GM19324 (cell line): Measurements from ENCODE around the gene ADGRL1.
"Not testable (repeated sequence)": the region's sequence is repeated elsewhere in the genome, so short reads cannot be mapped to it uniquely, and the experiment has no call there.

ENCODE experiments used
- ATAC-seq: cut with Tn5 transposase; IDR thresholded peaks from one replicate; pipeline ENCODE4 v1.9.1; 2021; ENCODE audit warnings: mild to moderate bottlenecking, moderate library complexity; ENCODE audit not compliant: unreplicated experiment, low FRiP score

The ADGRL1 gene

GRCh38 chr19:14146169-14146568 is 59.8 kb downstream of the ADGRL1 start:
- not testable (repeated sequence) for ATAC-seq

- no peak for ATAC-seq
Measured at GRCh38 chr19:14145381-14145780, 60.6 kb downstream of the ADGRL1 start.

DNA sequence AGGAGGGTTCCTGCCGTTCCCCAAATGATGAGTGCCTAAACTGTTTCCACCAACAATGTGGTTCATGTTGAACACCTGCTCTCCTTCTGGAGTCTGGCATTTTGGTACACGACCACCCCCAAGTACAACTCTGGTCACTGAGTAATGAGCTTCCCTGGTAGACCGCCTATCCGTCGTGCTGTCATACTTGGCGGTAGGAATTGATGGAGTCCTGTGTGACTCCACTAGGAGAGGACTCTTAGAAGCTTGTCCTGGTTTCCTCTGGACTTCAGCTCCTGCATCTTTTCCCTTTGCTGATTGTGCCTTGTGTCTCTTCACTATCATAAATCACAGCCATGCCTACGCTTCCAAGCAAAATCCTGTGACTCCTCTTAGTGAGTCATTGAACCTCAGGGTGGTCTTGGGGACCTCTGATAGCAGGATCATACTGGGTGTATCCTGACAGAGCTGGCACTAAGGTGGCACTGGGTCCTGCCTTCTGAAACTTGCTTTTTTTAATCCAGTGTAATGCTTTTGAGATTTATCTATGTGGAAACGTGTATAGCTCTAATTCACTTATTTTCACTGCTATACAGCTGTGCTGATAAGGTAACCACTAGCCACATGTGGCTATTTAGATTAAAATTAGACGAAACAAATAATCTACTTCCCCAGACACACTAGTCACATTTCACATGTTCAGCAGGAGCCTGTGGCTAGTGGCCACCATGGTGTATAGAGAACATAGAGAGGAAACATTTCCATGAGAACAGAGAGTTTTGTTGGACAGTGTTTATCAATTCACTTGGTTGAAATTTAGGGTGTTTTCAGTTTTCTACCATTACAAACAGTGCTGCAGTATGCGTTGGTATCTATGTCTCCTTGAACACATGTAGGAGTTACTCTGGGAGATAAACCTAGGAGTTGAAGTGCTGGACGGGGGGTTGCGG is 63.4 kb downstream of the ADGRL1 start:
- no peak for ATAC-seq

GRCh38 chr19:14141041-14141440 is 64.9 kb downstream of the ADGRL1 start:
- ATAC-seq = no peak

- no peak for ATAC-seq
Measured at GRCh38 chr19:14139944-14140343, 66.0 kb downstream of the ADGRL1 start.

DNA sequence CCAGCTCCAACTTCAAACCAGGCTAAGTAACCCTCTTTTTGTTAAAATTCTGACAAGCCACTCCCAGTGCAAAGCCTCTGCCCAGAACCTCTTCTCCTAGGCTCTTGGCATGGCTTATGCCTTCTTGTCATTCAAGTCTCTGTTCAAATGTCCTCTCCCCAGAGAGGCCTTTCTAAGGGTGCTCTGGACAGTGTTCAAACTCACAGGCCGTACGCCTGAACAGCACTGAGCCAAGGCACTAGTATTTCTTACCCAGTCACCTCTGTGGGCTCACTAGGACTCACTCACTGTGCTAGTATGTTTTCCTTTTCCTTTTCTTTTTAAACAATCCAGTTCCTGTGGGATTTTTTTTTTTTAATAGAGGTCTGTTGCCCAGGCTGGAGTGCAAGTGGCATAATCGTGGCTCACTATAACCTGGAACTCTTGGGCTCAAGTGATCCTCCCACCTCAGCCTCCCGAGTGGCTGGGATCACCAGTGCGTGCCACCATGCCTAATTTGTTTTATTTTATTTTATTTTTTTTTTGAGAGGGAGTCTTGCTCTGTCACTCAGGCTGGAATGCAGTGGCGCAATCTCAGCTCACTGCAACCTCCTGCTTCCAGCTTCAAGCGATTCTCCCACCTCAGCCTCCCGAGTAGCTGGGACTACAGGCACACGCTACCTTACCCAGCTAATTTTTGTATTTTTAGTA is 67.2 kb downstream of the ADGRL1 start:
- no peak for ATAC-seq

- ATAC-seq = peak; percentile 86
Measured at GRCh38 chr19:14136509-14137281, 69.3 kb downstream of the ADGRL1 start, which contains the start of gene ASF1B. Gene ASF1B (minus strand): TSS chr19:14136589. CDS start chr19:14136456, 133 bp downstream.

DNA sequence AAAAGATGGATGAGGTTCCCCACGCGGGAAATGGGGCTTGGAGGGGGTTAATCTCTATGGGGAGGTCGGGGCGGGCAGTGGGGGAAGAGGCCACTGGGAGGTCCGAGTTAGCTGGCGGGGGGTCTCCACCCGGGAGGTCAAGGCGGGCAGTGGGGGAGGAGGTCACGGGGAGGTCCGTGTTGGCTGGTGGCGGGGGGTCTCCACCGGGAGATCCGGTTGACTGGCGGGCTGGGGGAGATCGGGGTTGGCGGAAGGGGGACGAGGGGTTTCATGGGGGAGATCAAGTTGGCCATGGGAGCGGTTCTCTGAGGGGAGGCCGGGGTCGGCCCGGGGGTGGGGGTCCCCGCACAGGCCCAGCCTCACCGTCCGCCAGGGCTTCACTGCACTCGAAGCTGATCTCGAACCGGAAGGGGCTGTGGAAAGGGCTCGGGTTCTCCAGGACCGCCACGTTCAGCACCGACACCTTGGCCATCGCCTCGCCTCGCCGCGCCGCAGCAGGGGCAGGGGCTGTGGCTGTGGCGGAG is 69.9 kb downstream of the ADGRL1 start:
- ATAC-seq = no peak

DNA sequence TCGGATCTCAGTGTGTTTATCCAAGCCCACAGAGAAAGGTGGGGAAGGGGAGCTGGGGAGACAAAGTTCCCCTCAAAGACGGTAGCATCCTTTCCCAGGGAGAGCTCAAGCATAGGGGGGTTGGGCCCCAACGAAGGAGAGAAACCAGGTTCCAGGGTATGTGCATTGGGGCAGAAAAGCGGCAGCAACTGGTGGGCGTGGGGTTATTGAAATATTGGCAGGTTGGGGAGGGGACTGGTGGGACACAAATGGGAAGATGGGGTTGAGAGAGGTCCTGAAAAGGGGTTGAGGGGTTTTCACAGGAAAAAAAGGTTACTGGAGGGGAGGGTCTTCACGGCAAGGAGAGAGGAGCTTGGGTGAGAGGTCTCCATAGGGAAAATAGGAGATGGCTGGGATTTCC is 70.6 kb downstream of the ADGRL1 start:
- ATAC-seq = no peak

- ATAC-seq = no peak
Measured at GRCh38 chr19:14127929-14128509, 78.0 kb downstream of the ADGRL1 start.

DNA sequence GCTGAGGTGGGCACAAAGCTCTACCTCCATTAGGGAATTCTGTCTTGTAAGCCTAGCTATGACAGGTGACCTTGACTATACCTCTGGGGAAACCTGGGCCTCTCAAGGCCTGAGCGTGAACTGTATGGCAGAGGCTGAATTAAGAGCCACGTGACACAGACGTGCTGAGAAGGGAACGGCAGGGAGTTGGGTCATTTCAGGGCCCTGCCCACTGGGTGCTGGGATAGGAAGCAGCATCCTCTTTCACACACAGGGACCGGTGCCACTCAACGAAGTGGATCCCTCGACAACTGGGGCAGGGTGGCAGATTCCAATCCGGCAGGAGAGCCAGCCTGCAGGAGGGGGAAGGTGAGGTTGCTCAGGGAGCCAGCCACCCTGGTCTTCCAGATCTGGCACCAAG is 78.8 kb downstream of the ADGRL1 start:
- ATAC-seq = no peak

GRCh38 chr19:14122924-14123323 is 83.0 kb downstream of the ADGRL1 start:
- ATAC-seq = no peak

- no peak for ATAC-seq
Measured at GRCh38 chr19:14120497-14120780, 85.5 kb downstream of the ADGRL1 start.

GRCh38 chr19:14119644-14120496 is 86.1 kb downstream of the ADGRL1 start:
- no peak for ATAC-seq

DNA sequence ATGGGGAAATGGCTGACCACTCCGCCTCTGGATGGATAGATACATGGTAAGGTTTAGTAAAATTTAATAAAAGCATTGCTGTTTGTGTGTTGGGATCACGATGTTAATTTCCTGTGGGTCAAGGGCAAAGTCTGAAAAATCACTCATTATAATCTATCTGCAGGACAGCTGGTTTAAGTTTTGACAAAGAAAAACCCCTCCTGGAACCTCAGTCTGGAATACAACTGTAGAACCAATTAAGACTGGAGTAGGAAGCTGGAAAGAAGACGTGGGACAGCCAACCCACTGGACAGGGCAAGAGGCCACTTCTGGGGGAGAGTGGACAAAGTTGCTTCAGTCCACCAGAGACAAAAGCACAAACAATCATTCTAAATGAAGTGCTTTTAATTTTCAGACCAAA is 86.8 kb downstream of the ADGRL1 start:
- no peak for ATAC-seq

DNA sequence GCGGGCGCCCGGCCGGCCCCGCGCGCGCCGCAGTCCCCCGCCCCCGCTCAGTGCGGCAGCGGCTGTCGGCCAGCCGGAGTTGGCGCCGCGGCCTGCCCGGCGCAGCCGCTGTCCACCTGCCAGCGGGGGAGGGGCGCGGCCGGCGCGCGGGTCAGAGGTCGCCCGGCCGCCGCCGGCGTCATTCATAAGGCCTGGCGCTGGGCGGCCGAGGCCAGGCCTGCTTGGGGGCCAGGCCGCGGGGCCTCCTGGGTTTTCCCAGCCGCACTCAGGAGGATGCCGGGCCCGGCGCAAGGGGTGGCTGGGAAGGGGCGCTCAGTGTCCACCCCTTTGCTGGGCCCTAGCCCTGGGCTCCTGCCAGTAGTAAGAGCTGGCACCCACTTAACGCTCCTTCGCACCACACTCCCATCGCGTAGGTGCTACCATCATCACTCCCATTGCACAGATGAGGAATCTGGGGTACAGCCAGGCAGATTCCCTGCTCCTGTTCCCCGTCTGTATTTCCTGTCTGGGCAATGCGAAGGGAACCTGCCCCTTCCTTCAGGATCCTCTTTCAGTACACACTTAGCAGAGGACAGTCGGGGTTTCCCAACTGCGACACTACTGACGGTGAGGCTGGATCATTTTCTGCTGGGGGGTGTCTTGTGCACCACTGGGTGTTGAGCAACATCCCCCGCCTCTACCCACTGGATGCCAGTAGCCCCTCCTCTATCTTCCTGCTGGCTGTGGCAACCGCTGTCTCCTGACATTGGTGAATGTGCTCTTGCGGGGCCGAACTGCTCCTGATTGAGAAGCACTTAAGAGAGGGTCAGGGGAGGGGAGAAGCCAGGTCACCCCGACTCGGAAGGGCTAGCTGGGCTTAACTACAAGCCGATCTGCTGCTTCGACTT is 87.6 kb downstream of the ADGRL1 start:
- peak; percentile 34 for ATAC-seq

- peak; percentile 89 for ATAC-seq
Measured at GRCh38 chr19:14117668-14118164, 88.3 kb downstream of the ADGRL1 start, which contains the start of gene PRKACA. Gene PRKACA (minus strand): TSS chr19:14117762. CDS start chr19:14117547, 215 bp downstream.

DNA sequence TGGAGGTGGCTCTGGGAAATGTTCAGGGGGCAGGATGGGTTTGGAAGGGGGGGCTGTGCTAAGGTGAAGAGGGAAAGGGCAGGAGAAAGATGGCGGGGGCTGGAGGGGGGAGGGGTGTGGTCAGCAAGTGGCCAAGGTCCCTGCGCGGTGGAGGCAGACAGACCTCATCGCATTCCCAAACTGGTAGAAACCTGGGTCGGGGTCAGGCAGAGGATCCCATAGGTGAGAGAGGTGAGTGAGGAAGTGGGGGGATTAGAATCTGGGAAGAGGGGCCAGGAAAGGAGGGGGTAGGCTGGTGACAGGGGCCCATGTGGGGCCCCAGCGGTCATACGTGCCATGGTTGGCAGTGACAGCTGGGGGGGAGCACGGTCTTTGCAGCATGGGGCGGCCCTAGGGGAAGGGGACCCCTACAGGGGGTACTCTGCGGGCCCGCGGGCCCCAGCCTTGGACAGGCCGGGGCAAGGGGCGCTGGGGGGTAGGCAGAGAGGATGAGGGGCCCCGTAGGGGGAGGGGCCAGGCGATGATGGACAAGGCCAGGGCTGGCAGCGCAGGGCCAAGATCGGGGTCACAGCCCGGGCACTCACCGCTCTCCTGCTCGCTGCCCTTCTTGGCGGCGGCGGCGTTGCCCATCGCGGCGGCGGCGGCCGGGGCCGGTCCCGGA is 88.9 kb downstream of the ADGRL1 start:
- ATAC-seq = no peak
